DMS53 treated with DMSO at 0.1 percent for 48 hours (cell line): ENCODE results near the gene ATG13.

Experiments
- DNase-seq: peaks from one replicate; lab custom pipeline; 2025; ENCODE audit not compliant: unreplicated experiment; lab: John Stamatoyannopoulos, UW

Gene ATG13

GRCh38 chr11:46604796-46605195 lies 12.6 kb upstream of the ATG13 start:
- DNase-seq: no peak

- DNase-seq: no peak
Measured at GRCh38 chr11:46607516-46607915, 9.8 kb upstream of the ATG13 start.

- DNase-seq: no peak
Measured at GRCh38 chr11:46609386-46609785, 8.0 kb upstream of the ATG13 start.

GRCh38 chr11:46611526-46612304 lies 5.6 kb upstream of the ATG13 start:
- no peak for DNase-seq

GRCh38 chr11:46612326-46612725 lies 5.0 kb upstream of the ATG13 start:
- DNase-seq: no peak

- no peak for DNase-seq
Measured at GRCh38 chr11:46615756-46616155, 1.6 kb upstream of the ATG13 start.

GRCh38 chr11:46616551-46617133 lies 711 bp upstream of the ATG13 start:
- peak; percentile 4 for DNase-seq

GRCh38 chr11:46617972-46618314 lies 590 bp downstream of the ATG13 start:
- DNase-seq: no peak

- DNase-seq: no peak
Measured at GRCh38 chr11:46618837-46619236, 1.5 kb downstream of the ATG13 start.

GRCh38 chr11:46625406-46625805 lies 8.1 kb downstream of the ATG13 start:
- no peak for DNase-seq

GRCh38 chr11:46628961-46629360 lies 11.6 kb downstream of the ATG13 start:
- no peak for DNase-seq

GRCh38 chr11:46630237-46630636 lies 12.9 kb downstream of the ATG13 start:
- no peak for DNase-seq

GRCh38 chr11:46631676-46632075 lies 14.3 kb downstream of the ATG13 start:
- DNase-seq: no peak

- DNase-seq: no peak
Measured at GRCh38 chr11:46632502-46632901, 15.1 kb downstream of the ATG13 start.

GRCh38 chr11:46633291-46634217 lies 16.2 kb downstream of the ATG13 start:
- DNase-seq: no peak

- DNase-seq: no peak
Measured at GRCh38 chr11:46635557-46636139, 18.3 kb downstream of the ATG13 start.

- DNase-seq: no peak
Measured at GRCh38 chr11:46637546-46637945, 20.2 kb downstream of the ATG13 start.

- DNase-seq: no peak
Measured at GRCh38 chr11:46639197-46639839, 22.0 kb downstream of the ATG13 start.

- no peak for DNase-seq
Measured at GRCh38 chr11:46640036-46640788, 22.9 kb downstream of the ATG13 start.

GRCh38 chr11:46641639-46642038 lies 24.3 kb downstream of the ATG13 start:
- no peak for DNase-seq
